ENCODE data around the gene CLCNKB.
"Not testable (repeated sequence)": the region's sequence is repeated elsewhere in the genome, so short reads cannot be mapped to it uniquely, and the experiment has no call there.

The CLCNKB gene

DNA sequence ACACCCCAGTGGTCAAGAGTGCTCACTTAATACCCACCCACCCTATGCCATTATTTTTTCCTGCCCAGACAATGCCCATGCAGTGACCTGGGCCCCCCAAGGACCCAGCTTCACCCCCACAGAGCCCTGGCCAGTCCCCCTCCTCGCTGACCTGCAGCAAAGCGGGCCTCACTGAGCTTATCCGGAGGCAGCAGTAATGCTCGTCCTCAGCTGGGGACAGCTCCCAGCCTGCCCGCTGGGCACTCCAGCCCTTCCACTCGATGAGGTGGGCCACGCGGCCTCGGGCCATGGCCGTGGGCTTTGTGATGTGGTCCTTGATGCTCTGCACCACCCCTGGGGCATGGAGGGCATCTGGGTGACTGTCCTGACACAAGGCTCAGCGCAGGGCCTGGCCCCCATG lies 7.1 kb upstream of the CLCNKB start:
- DNase-seq = not testable (repeated sequence)

DNA sequence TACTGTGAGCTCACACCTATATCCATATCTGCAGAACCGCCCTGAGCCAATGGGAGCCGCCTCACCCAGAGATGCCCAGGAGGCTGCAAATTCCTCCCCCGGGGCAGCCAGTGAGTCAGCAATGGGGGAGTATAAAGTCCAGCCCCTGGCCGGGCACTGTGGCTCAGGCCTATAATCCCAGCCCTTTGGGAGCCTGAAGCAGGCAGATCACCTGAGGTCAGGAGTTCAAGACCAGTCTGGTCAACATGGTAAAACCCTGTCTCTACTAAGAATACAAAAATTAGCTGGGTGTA lies 5.0 kb upstream of the CLCNKB start:
- peak; percentile 27 for DNase-seq

DNA sequence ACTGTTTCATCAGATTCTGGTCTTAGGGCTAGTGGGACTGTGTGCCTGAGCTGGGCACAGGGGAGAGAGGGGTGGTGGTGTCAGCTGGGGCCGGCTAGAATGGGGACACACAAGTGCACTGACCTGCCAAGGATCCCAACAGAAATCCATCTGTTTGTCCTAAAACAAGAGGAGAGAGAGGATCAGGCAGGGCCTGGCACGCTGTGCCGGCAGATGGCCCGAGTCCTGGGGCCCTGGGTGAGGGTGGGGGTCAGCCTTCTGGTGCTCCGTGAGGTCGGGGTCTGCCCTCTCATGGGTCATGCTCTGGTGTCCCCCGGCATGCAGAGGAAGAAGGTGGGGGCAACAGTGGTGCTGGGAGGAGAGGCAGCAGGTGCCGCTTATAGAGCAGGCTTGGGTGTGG lies 3.7 kb upstream of the CLCNKB start:
- not testable (repeated sequence) for DNase-seq

DNA sequence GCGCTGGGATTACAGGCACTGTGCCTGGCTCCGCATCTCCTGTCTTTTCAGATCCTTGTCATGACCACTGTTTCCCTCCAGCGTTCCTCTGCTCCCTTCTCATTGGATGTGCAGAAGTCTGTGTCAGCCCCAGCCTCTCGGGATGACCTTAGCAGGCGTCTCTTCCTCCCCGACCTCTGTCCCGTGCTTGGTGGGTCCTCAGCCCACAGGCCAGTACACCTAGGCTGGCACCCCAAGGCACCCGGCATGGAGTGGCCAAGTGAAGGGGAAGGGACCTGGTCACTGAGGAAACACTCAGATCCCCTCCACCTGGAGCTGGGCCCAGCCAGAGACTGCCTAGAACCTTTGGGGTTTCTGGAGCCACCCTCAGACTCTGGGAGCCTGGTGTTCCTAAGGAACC lies 2.4 kb upstream of the CLCNKB start:
- DNase-seq = no peak

DNA sequence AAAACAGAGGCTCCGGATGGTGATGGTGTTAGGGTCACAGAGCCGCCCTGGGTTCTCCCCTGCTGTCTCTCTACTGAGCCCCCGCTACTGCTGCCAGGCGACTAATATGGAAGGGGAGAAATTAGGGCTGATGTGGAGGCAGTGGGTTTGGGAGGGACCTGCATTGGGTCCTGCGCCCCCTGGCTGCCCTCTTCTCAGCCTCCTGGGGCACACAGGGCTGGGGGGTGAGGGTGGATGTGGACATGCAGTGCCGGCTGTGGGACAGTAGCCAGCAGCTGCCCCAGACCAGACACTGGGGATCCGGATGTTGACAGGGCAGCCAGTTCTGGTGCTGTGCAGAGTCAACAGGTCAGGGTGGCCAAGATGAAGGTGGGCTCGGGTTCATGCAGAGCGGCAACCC lies 1.5 kb upstream of the CLCNKB start:
- DNase-seq = no peak

DNA sequence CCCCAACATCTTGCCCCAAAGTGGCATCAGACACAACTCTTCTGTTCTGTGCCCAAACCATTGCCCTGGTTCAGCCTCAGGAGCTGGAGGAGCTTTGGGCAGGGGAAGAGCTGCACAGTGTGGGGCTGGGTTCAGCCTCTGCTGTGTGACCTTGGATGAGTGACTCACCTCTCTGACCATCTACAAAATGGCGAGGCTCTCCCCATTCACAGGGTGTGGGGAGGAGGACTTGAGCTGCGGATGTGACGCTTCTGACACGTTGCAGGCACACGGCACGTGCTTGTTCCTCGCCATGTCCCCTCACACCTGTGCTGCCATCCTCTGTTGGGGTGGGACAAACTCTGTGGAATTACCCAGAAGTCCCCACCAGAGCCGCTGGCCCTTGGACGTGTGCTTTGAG lies 928 bp upstream of the CLCNKB start:
- DNase-seq = not testable (repeated sequence)

DNA sequence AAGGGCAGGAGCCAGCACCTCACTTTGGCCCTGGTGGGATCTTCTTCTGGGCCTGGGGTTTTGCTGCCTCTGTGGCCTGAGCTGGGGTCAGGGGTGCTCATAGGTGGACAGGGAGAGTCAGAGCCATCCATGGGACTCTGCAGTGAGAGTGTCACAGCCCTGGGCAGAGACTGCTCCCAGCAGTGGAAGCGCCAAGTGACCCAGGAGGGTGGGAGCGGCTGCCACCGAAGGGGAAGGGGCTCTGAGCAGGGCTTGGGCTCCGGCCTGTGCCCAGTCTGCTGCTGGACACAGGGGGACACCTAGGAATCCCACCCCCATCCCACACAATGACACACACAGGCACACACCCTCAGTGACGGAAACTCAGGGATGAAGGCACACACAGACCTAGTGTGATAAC lies 368 bp downstream of the CLCNKB start:
- no peak for DNase-seq

DNA sequence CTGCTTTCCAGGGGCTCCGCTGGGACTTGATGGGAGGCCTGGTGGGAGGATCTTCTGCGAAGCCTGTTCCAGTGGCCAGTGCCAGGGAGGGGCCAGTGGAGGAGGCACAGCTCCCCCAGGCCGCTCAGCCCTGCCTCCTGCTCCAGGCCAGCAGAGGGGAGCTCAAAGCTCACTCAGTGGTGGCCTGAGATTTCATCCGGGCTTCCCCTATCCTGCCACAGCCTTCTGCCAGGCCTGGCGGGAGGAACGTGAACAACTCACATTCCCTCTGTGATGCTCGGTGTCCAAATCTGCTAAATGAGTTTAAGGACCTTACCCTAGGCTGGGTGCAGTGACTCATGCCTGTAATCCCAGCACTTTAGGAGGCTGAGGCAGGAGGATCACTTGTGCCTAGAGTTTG lies 3.3 kb downstream of the CLCNKB start:
- DNase-seq = no peak

DNA sequence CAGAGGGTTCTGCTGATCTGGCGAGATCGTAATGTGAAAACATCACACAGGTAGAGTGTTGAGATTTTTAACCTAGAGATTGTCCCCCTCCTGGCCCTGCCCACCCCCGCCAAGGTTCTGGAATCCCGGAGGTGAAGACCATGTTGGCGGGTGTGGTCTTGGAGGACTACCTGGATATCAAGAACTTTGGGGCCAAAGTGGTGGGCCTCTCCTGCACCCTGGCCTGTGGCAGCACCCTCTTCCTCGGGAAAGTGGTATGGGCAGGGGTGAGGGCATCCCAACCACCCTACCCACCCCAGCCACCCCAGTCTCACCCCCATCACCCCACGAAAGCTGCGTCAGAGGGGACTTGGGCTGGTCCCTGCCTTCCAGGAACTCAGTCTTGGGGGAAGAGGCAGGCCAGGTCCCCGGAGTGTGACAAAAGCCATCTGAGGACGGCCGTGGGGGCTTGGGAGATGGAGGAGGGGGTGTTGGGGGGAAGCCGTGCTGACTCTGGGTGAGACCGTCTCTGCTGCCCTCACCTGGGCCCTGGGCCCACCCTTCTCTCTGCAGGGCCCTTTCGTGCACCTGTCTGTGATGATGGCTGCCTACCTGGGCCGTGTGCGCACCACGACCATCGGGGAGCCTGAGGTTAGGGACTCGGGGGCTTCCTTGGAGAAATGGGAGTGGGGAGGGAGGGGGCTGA lies 4.4 kb downstream of the CLCNKB start:
- no peak for DNase-seq

DNA sequence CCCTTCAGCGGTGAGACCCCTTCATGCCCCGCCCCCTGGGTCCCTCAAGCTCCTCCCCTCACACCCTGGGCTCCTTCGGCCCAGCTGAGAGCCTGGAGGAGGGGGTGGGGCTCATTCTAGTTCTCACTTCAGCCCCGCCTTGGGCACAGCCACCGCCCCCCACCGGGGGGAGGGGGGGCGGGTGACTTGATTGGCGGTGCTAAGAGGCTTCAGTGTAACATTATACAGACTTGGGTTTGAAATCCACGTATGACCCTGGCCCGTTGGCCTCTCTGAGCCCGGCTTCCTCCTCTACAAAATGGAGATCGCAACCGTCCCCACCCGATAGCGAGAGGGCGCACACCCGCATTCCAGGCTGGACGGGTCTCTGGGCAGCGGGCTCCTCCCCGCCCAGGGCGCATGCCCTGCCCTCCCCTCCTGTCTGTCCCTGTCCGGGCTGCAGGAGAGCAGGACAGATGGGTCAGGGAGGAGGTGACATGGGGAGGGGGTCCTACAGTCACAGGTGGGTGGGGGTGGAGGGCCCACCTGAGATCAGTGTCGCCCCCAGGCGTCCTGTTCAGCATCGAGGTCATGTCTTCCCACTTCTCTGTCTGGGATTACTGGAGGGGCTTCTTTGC lies 5.1 kb downstream of the CLCNKB start:
- peak; percentile 64 for DNase-seq

DNA sequence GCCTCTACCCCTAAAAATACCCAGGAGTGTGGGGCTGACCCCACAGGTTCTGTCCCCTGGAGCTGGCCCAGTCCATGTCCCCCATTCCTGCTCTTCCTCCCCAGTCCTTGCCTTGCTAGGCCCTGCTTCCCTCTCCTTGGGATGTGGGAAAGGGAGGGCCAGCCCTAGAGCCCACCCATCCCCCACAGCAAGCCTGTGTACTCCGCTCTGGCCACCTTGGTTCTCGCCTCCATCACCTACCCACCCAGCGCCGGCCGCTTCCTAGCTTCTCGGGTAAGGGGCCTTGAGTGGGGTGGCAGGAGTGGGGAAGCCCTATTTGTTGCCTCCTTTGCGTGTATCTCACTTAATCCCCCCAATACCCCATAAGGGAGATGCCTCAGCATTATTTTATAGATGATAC lies 6.7 kb downstream of the CLCNKB start:
- no peak for DNase-seq

DNA sequence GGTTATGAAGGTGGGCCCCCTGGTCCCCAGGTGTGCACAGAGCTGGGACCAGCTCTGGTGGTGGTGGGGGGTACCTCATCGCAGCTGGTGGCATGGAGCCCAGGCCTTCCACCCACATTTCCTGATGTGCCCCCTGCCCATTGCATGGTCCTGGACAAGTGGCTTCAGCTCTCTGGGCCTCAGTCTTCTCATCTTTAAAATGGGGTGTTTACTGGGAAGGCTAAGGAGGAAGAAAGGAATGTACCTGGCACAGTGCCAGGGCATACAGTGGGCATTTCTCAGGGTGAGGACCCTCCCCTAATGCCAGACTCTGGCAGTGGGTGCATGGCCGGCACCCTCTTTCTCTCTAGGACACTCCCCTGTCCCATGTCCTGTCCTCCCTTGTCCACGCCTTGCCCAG lies 7.5 kb downstream of the CLCNKB start:
- DNase-seq = no peak

DNA sequence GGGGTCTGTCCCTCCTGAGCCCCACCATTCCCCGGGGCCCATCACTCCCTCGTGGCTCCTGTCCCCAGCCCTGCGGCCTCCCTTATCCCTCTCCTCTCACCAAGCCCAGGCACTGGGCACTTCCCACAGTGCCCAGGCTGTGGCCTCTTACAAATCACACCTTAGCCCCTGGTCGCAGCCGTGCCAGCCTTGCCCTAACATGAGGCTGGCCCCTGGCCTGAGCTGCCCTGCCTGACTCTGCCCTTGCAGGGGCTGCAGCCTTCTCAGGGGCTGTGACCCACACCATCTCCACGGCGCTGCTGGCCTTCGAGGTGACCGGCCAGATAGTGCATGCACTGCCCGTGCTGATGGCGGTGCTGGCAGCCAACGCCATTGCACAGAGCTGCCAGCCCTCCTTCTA lies 8.4 kb downstream of the CLCNKB start:
- not testable (repeated sequence) for DNase-seq

DNA sequence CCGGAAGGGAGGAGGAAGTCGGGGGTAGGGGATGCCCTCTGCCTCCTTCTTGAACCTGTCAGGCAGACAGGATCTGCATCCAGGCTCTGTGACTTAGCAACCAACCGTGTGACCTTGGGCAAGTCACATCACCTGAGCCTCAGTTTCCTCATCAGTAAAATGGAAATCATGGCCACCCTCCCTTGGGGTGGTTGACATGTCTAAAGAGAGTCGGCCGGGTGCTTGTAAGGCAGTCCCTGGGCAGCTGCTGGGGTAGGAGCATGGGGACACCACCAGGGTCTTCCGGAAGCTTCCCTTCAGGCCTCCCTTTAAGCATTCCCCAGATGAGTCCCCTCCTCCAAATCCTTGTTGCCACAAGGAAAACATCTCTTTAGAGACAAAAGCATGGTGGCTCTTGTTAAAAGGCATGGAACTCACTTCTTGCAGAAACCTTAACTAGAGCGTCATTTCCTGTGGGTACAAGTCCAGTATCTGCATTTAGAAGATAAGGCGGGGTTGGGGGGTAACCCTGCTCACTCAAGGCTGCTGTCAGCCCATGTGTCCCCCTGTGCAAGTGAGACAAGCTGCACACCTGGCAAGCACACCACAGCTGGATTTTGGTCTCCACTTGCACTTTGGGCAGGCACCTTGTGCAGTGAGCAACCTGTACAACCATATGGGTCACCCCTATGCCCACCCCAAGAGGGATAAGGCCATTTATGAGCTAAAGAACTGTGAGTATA lies 10.4 kb downstream of the CLCNKB start:
- no peak for DNase-seq

DNA sequence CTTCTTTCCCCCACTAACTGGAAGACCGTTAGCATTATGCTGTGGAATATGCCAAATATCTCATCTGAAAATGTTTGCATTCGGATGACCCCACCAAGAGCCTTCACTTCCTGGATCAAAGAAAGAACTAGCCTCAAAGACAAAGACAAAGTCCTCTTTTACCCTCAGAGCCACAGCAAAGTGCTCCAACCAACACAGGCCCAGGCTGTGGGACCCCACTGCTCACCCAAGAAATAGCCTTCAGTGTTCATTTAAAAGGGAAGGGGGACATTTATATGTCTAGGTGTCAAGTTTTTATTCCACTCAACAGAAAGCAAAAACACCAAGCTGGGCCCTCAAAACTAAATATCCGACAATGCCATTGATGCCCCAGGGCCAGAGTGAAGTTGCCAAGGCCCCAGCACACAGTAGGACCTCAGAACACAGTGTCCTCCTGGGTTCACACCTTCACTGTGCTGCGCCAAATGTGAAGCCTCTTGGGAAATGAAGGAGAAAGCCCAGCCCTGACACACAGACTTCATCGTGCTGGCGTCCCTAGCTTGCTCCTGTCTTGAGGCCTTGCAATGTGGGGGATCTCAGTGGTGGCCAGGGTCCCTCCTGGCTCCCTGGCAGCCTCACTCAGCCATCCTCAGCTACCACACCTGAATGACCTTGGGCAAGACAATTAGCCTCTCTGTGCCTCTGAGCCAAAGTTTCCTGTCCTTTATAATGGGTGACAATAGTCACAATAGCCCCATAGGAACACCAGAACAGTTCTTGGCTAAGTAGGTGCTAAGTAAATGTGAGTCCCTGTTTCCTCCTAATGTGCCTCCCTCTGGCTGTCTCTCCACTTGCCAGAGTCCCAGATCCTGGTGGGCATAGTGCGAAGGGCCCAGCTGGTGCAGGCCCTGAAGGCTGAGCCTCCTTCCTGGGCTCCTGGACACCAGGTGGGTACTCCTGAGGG lies 11.3 kb downstream of the CLCNKB start:
- no peak for DNase-seq

DNA sequence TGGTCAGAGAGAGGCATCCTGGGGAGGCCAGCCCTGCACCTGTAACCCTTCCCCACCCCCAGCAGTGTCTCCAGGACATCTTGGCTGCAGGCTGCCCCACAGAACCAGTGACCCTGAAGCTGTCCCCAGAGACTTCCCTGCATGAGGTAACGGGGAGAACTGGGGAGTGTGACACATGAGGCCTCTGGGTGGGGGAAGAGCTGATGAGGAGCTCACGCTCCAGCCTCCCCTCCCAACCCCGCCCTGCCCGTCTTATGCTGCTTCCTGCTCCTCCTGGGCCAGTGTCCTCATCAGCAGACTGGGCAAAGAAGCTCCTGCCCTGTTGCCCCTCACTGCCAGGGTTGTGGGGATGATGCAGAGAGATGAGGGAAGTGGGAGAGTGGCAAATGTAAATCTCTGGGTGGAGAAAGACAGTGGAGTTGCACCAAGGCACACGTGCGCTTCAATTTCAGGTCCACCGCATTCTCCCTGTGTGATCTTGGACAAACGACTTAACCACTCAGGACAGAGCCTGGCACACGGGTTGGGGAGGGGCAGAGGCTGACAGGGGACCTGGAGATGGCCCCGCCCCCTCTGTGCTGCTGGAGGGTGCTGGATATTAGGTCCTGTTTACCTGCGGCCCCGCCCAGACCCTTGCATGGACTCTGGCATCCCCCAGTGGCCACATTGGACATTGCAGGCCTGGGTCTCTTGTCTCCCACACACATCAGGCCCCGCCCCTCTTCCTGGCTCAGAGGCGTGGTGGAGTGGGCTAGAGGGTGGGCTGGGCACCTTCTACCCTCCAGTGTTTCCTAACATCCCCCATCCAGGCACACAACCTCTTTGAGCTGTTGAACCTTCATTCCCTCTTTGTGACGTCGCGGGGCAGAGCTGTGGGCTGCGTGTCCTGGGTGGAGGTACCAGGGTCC lies 12.3 kb downstream of the CLCNKB start:
- peak; percentile 80 for DNase-seq

DNA sequence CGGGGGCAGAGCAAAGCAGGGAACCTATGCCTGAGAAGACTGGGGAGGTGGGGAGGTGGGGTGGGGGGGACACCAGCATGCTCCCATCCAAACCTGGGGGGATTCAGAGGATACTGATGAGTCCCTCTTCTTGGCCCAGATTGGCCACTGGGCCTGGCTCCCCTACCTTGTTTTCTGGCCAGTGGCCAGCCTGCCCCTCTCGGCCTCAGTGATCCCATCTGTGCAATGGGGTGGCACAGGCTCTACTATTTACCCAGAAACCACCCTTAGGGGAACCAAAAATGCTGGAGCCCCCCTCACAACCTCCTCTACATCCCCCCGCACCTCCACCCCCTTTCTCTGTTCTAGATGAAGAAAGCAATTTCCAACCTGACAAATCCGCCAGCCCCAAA lies 12.9 kb downstream of the CLCNKB start:
- DNase-seq = not testable (repeated sequence)

DNA sequence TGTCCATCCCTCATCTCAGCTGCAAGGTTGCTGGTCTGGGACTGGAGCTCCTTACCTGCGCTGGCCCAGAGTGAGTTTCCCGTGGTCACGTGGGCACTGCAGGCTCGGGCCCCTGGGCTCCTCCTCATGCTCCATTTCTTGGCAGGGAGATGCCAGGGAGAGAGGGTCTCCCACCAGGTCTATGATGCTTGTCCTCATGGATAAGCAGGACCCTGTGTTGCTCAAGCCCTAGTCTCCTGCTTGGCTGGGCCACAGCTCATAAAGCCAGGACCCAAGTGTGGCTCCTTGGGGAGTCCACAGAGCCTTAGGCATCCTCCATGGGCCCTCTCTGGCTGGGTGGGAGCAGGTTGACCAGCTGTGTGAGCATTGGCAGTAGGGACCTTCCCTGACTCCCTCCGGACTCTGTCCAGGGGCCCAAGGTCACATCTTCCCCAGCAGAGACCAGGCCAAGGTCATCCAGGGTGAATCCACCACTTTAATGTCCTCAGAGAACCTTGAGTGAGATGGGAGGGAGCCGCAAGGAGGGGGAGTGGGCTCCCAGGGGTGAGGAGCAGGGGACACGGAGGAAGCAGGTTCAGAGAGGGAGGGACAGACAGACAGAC lies 13.8 kb downstream of the CLCNKB start:
- DNase-seq = not testable (repeated sequence)

DNA sequence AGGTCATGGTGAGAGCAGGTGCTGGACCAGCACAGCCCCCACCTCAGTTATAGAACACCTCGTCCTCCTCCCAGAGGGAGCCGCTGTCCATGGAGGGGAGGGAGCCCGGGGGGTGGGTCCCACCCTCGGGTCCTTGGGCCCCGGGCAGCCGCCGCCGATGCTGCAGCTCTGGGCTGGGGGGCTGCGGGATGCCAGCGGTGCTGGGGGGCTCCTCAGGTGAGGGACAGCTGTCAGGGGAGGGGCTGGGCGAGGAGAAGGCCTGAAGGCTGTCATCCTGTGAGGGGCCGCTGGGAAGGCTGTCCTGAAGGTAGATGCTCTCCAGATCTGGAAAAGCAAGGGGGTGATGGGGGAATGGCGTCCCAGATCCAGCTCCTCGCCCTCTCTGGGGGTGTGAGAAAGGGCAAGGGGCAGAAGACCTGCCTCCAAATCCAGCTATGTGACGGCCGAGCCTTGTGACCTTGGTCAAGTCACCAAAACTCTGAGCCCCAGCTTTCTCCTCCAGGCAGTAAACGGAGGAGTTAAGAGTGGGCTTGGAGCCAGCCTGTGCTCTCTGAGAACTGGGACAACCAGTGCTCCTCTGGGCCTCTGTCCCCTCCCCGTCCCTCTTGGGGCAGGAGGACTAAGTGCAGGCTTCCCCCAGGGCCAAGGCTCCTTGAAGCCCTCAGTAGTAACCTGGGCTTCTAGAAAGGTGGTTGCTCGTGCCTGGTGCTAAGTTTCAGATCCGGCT lies 15.0 kb downstream of the CLCNKB start:
- DNase-seq = not testable (repeated sequence)

DNA sequence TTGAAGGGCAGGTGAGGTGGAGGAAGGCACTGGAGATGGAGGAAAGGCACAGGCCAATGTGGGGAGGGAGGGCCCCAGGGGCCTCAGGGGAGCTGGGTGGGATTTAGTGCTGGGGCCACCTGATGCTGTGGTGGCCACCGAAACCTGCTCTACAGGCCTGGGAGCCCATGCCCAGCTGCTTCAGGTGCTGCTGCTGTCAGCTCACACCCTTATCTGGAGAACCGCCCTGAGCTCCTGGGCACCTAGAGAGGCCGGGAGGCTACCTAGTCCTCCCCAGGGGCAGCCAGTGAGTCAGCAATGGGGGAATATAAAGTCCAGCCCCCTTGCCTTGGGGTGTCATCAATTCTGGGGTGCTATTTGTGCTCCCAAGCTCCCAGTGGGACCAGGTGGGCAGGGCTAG lies 17.7 kb downstream of the CLCNKB start:
- DNase-seq = no peak
